GM12891 (cell line): ENCODE results near the gene TMEM131.

Experiments used
- POLR2A ChIP-seq: IDR thresholded peaks from 2 replicates; pipeline ENCODE4 v1.6.1; 2011; ENCODE audit warnings: low read depth, low read length, control low read depth
- POLR2AphosphoS5 ChIP-seq: IDR thresholded peaks from 2 replicates; pipeline ENCODE4 v1.6.1; 2011; ENCODE audit warnings: low read depth, low read length, control low read depth

- no peak for TF ChIP-seq POLR2A
- no peak for TF ChIP-seq POLR2AphosphoS5
These were observed 225.3 kb downstream of the TMEM131 start for GRCh38 chr2:97770445-97770844.
